ENCODE results near the gene MS4A10.

MS4A10 gene

DNA sequence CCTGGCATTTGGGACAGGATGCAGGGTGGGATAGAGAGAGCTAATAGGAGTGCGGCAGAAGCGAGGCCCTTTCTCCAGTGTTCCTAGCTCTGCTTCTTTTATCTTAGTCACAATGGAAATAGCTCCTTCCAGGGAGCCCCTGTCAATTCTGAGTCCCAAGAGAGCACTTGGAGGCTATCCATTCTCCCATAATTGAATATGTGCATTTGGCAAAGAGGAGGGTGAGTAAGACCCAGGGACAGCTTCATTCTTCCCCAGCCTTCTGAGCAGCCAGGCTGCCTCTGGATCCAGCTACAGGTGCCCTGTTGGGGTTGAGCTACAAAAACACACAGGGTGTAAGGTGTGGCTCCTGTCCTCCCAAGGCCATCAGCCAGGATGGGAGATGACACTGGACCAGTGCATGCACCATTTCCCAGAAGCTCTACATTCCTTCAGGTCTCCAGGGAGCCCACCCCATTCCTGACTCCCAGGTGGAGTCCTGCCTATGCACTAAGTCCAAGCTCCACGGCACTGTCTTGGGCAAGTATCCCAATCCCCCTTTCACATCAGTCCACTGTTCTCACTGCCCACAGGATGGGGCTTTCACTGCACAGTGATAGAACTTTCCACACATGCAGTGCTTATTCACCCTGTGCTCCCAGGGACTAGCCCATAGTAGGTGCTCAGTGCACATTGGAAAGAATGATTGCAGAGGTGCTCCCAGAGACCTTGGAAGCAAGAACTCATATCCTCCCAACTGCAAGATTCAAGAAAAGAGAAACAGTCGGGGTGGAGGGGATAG lies 6.2 kb downstream of the MS4A10 start:
- DNase-seq (ENCODE audit: low read depth), result no peak
- TF ChIP-seq, protein P1, sequence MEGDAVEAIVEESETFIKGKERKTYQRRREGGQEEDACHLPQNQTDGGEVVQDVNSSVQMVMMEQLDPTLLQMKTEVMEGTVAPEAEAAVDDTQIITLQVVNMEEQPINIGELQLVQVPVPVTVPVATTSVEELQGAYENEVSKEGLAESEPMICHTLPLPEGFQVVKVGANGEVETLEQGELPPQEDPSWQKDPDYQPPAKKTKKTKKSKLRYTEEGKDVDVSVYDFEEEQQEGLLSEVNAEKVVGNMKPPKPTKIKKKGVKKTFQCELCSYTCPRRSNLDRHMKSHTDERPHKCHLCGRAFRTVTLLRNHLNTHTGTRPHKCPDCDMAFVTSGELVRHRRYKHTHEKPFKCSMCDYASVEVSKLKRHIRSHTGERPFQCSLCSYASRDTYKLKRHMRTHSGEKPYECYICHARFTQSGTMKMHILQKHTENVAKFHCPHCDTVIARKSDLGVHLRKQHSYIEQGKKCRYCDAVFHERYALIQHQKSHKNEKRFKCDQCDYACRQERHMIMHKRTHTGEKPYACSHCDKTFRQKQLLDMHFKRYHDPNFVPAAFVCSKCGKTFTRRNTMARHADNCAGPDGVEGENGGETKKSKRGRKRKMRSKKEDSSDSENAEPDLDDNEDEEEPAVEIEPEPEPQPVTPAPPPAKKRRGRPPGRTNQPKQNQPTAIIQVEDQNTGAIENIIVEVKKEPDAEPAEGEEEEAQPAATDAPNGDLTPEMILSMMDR (IDR thresholded peaks at IDR 0.05; ENCODE audit: control insufficient read depth, insufficient read depth, low read depth, low read length, missing control alignments), result no peak

GRCh38 chr11:60792521-60792920 lies 7.4 kb downstream of the MS4A10 start:
- H3K4me3 ChIP-seq (ENCODE audit: control insufficient read depth, low read depth, low read length), result no peak overlapping the region
- no peak for DNase-seq (ENCODE audit: low read depth)
- TF ChIP-seq, protein P1 (IDR thresholded peaks at IDR 0.05; ENCODE audit: control insufficient read depth, insufficient read depth, low read depth, low read length, missing control alignments), result no peak

More for the DNA sequence above, 6.2 kb downstream of the MS4A10 start:
- H3K4me3 ChIP-seq (ENCODE audit: control insufficient read depth, low read depth, low read length), result no peak overlapping the region

GRCh38 chr11:60795291-60795690 lies 10.2 kb downstream of the MS4A10 start:
- no peak overlapping the region for H3K4me3 ChIP-seq (ENCODE audit: control insufficient read depth, low read depth, low read length)
- no peak for DNase-seq (ENCODE audit: low read depth)
- TF ChIP-seq, protein P1 (IDR thresholded peaks at IDR 0.05; ENCODE audit: control insufficient read depth, insufficient read depth, low read depth, low read length, missing control alignments), result no peak

GRCh38 chr11:60797846-60798630 lies 12.9 kb downstream of the MS4A10 start:
- TF ChIP-seq, protein P1 (IDR thresholded peaks at IDR 0.05; ENCODE audit: control insufficient read depth, insufficient read depth, low read depth, low read length, missing control alignments), result no peak
- no peak overlapping the region for H3K4me3 ChIP-seq (ENCODE audit: control insufficient read depth, low read depth, low read length)
- DNase-seq (ENCODE audit: low read depth), result no peak

DNA sequence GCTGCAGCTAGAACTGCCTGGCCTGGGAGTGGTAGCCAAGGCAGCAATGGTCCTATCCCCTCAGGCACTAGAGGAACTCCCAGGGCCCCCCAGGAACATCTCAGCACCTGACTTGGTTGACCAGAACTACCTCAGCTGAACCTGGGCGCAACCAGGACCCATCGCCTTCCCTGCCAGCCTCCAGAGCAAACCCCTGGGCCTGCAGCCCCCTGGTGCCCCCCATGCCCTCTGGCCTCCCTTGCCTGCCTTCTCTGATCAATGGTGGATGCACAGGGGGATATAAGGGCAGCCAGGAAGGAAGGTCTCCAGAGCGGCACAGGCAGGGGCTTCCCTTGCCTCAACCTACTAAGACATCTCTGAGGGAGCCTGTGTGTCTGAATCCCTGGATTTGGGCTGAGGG lies 13.5 kb downstream of the MS4A10 start:
- H3K4me3 ChIP-seq (ENCODE audit: control insufficient read depth, low read depth, low read length), result no peak overlapping the region
- TF ChIP-seq, protein P1 (IDR thresholded peaks at IDR 0.05; ENCODE audit: control insufficient read depth, insufficient read depth, low read depth, low read length, missing control alignments), result no peak
- DNase-seq (ENCODE audit: low read depth), result no peak

DNA sequence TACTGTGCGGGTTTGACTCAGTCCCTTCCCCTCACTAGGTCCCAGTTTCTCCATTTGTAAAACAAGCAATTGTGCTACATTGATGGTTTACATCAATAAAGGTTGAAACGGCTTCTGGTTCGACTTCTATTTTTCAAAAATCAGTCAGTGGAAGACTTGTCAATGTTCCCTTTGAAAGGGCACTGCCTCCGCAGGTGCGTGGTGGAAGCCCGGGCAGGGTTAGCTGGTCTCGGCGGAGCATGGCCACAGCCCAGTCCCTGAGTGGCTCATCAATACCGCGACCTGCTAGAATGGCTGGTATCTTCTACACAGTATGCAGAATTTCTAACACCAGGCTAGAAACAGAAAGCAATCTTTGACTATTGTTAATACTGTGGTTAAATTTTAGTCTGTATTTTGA lies 16.1 kb downstream of the MS4A10 start:
- no peak for DNase-seq (ENCODE audit: low read depth)

More for the DNA sequence above, 16.1 kb downstream of the MS4A10 start:
- no peak overlapping the region for H3K4me3 ChIP-seq (ENCODE audit: control insufficient read depth, low read depth, low read length)
- TF ChIP-seq, protein P1 (IDR thresholded peaks at IDR 0.05; ENCODE audit: control insufficient read depth, insufficient read depth, low read depth, low read length, missing control alignments), result no peak
